ENCODE measurements around the gene B4GALNT4. TPM values are rescaled to one million over a fixed set of nuclear protein-coding genes. Genes with fewer than 3 reads are reported as not detected.

B4GALNT4 gene
- total and polyA plus RNA-seq, 2 of the 13 experiments (the other 11 are each of a cell fraction or from before 2014, with no cell fraction given), result 30.5 to 50.1 TPM

- Histone ChIP-seq H3K9ac (ENCODE audit: insufficient read depth, low read depth, low read length) (peak overlapping the region; percentile 62; the same call in 1 of the 2 replicates), H3K36me3 (replicated peaks in 1 of 2; ENCODE audit: control insufficient read depth in 1 of 2, insufficient read depth in 2 of 2, low read length in 2 of 2) (peaks cover 1 to 13% of the 10 kb centered on the region in 2 experiments; a peak in 3 of 5 replicates), H3K4me2 (ENCODE audit: low read depth, low read length) (peak overlapping the region; percentile 90), H2AFZ (ENCODE audit: low read length) (no peak overlapping the region), H4K20me1 (ENCODE audit: insufficient read depth, low read length) (no peaks in the 10 kb centered on the region), H3K4me1 (ENCODE audit: insufficient read depth, low read length) (peaks cover 58% of the 10 kb centered on the region), H3K27ac (ENCODE audit: extremely low read length, insufficient read depth, low read length) (peak overlapping the region; percentile 44), H3K27me3 (ENCODE audit: control insufficient read depth in 1 of 2, insufficient read depth in 2 of 2, low read length in 2 of 2) (no peaks in the 10 kb centered on the region; a peak in 1 of 5 replicates), H3K79me2 (ENCODE audit: insufficient read depth, low read length) (peaks cover 8% of the 10 kb centered on the region), H3K9me3 (ENCODE audit: low read length) (no peaks in the 10 kb centered on the region), H3K4me3 (replicated peaks in 1 of 3; ENCODE audit: insufficient read depth in 1 of 3, low read depth in 2 of 3, low read length in 3 of 3) (peak overlapping the region; percentile 33 to 68 (median 54); a peak in 5 of 6 replicates)
- ATAC-seq (peak; percentile 81), DNase-seq (ENCODE audit: low spot score) (peak; percentile 60), FAIRE-seq (peak; percentile 53)
- WGBS (ENCODE audit: low lambda C conversion rate), result no CpG with 5 or more reads among the region's 23 CpGs
- intact Hi-C loops (cut with micrococcal nuclease; ENCODE audit: unreplicated experiment) (no loop called here), in situ Hi-C loops (cut with HindIII; ENCODE audit: extremely low pct_ligation_motif_present, low pct_unique_long_range_greater_than_20kb) (no loop called here)
- CTCF ChIA-PET (ENCODE audit: low intra/inter-chr PET ratio, low total read pairs), result interaction anchor here (1.1 to 1.4 kb wide), 2 partner anchors 52 to 54 kb away, joined by 3 to 5 read pairs; no protein-coding TSS in a partner anchor
- no TSS peak for BruUV-seq (replicated peaks)
- POLR2A ChIA-PET, result interaction anchor here (0.8 to 2.0 kb wide), 9 partner anchors 11 to 189 kb away, joined by 3 to 19 read pairs (median 4); partner anchors contain the start of genes BET1L and RIC8A
- 0 out of 2 replicates have a peak, but pooled peaks have one; percentile 34 for TF ChIP-seq DMAP1 (CRISPR knock-in tag; IDR thresholded peaks at IDR 0.05)
- no peak for TF ChIP-seq ZNF766 (CRISPR knock-in tag; IDR thresholded peaks at IDR 0.05; ENCODE audit: borderline replicate concordance)
- TF ChIP-seq ZFP91 (CRISPR knock-in tag; IDR thresholded peaks at IDR 0.05; ENCODE audit: borderline replicate concordance), result peak; percentile 88; the same call in 1 of the 2 replicates
- no peak for TF ChIP-seq NR2F6 (IDR thresholded peaks at IDR 0.05)
- TF ChIP-seq NR2F6 (CRISPR knock-in tag; IDR thresholded peaks at IDR 0.05), result no peak
- TF ChIP-seq ZNF33B (CRISPR knock-in tag; IDR thresholded peaks at IDR 0.05), result no peak
- TF ChIP-seq TSC22D2 (CRISPR knock-in tag; IDR thresholded peaks at IDR 0.05; ENCODE audit: borderline replicate concordance), result 0 out of 2 replicates have a peak, but pooled peaks have one; percentile 14
- TF ChIP-seq ZNF770 (CRISPR knock-in tag; IDR thresholded peaks at IDR 0.05), result peak; percentile 41
- no peak for TF ChIP-seq SIX1 (CRISPR knock-in tag; IDR thresholded peaks at IDR 0.05; ENCODE audit: borderline replicate concordance)
- TF ChIP-seq RAD21 (CRISPR knock-in tag; IDR thresholded peaks at IDR 0.05), result peak; percentile 36; the same call in 1 of the 2 replicates
- no peak for TF ChIP-seq ERF (CRISPR knock-in tag; IDR thresholded peaks at IDR 0.05)
- no peak for TF ChIP-seq ZBTB34 (CRISPR knock-in tag; IDR thresholded peaks at IDR 0.05)
- no peak for TF ChIP-seq ZNF501 (CRISPR knock-in tag; IDR thresholded peaks at IDR 0.05)
- TF ChIP-seq ZNF329 (CRISPR knock-in tag; IDR thresholded peaks at IDR 0.05; ENCODE audit: low read depth), result no peak
- TF ChIP-seq AFF4 (CRISPR knock-in tag; IDR thresholded peaks at IDR 0.05), result 0 out of 2 replicates have a peak, but pooled peaks have one; percentile 26
- no peak for TF ChIP-seq SOX5 (CRISPR knock-in tag; IDR thresholded peaks at IDR 0.05; ENCODE audit: borderline replicate concordance)
- TF ChIP-seq SATB2 (CRISPR knock-in tag; IDR thresholded peaks at IDR 0.05), result no peak
Measured at GRCh38 chr11:396511-396947, 27.2 kb downstream of the B4GALNT4 start.
